CD4-positive, alpha-beta T cell treated with Interferon alpha-2 for 1 hour (primary cell): ENCODE data around the gene PHRF1.

Experiments
- DNase-seq, 2 donors: peaks; one replicate each; pipeline ENCODE4 v3.0.0-alpha.2; 2020 to 2022

Gene PHRF1

GRCh38 chr11:537622-538430 is 38.4 kb upstream of the PHRF1 start:
- no peak for DNase-seq

GRCh38 chr11:538431-539051 is 37.7 kb upstream of the PHRF1 start:
- no peak for DNase-seq

- no peak for DNase-seq
Observed at GRCh38 chr11:539971-540481, 36.2 kb upstream of the PHRF1 start.

GRCh38 chr11:540583-541432 is 35.5 kb upstream of the PHRF1 start:
- DNase-seq: no peak

- DNase-seq: no peak
Observed at GRCh38 chr11:541433-541885, 34.8 kb upstream of the PHRF1 start.

- no peak for DNase-seq
Observed at GRCh38 chr11:544817-545166, 31.5 kb upstream of the PHRF1 start.

GRCh38 chr11:545171-545570 is 31.1 kb upstream of the PHRF1 start:
- no peak for DNase-seq

- no peak for DNase-seq
Observed at GRCh38 chr11:548700-549603, 27.3 kb upstream of the PHRF1 start.

- no peak for DNase-seq
Observed at GRCh38 chr11:550021-550745, 26.1 kb upstream of the PHRF1 start.

- no peak for DNase-seq
Observed at GRCh38 chr11:550746-551085, 25.6 kb upstream of the PHRF1 start.

- no peak for DNase-seq
Observed at GRCh38 chr11:551131-551530, 25.1 kb upstream of the PHRF1 start.

GRCh38 chr11:551596-551995 is 24.7 kb upstream of the PHRF1 start:
- DNase-seq: no peak

GRCh38 chr11:553083-553987 is 22.9 kb upstream of the PHRF1 start:
- no peak for DNase-seq

GRCh38 chr11:553988-554340 is 22.3 kb upstream of the PHRF1 start:
- no peak for DNase-seq

GRCh38 chr11:554428-555226 is 21.6 kb upstream of the PHRF1 start:
- peak; percentile 76 to 86 for DNase-seq

GRCh38 chr11:555227-555779 is 21.0 kb upstream of the PHRF1 start:
- DNase-seq: peak in 1 of 2 donors; percentile 30

- peak in 1 of 2 donors; percentile 28 for DNase-seq
Observed at GRCh38 chr11:555780-556661, 20.2 kb upstream of the PHRF1 start.

- DNase-seq: no peak
Observed at GRCh38 chr11:556662-557256, 19.5 kb upstream of the PHRF1 start.
